Measurements from ENCODE around the gene COG7.

- TF ChIP-seq CTCF (IDR thresholded peaks at IDR 0.05) (no peak), POLR2A (IDR thresholded peaks at IDR 0.05) (no peak)
These were observed 61.4 kb downstream of the COG7 start for GRCh38 chr16:23391381-23392222.

Data from vagina (tissue), 2 donors.